ENCODE results near the gene GNA15. TPM values are rescaled to one million over a fixed set of nuclear protein-coding genes. Genes with fewer than 3 reads are reported as not detected.

Gene GNA15
- total and polyA plus RNA-seq, 2 of the 8 experiments (the other 6 are each of a cell fraction or from before 2014, with no cell fraction given), result 0.26 to 0.45 TPM

DNA sequence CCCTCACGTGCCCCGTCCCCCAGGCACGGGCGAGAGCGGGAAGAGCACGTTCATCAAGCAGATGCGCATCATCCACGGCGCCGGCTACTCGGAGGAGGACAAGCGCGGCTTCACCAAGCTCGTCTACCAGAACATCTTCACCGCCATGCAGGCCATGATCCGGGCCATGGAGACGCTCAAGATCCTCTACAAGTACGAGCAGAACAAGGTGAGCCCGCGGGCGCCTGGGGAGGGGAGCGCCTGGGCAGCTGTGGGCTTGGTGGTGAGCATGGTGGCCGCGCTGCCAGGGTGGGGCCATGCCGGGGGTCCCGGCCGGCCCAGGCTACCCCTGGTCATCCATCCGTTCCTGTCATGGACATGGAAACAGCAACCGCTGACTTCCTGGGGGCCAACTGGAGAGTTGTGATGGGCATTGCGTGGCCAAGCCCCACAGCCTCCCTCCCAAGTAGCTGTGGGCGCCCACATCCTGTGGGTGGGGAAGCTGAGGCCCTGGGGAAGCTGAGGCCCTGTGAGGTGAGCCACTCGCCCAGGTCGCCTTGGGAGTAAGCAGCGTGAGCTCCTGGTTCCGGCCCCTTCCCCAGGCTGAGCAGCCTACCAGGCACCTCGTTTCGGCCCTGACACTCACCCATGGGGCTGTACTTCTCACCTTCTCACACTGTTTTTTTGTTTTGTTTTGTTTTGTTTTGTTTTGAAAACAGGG, 25.6 kb upstream of the GNA15 start:
- ChIA-PET POLR2A (ENCODE audit: partially characterized antibody) (no interaction called here), CTCF (ENCODE audit: partially characterized antibody) (interaction anchor here (0.7 to 20.0 kb wide), 13 partner anchors 10 to 151 kb away, joined by 3 to 339 read pairs (median 7); no protein-coding TSS in a partner anchor)
- Histone ChIP-seq H3K56ac (replicated peaks; ENCODE audit: insufficient read length, low read depth, low read length) (no peak overlapping the region), H2BK5ac (ENCODE audit: low read depth, low read length) (peak overlapping the region; percentile 35; the same call in 1 of the 2 replicates), H4K5ac (ENCODE audit: insufficient read length, low read depth, low read length) (no peak overlapping the region), H3K4me2 (ENCODE audit: insufficient read depth in 1 of 2, low read depth in 2 of 2, low read length in 2 of 2) (no peak overlapping the region), H3K18ac (ENCODE audit: extremely low read depth, low read length) (no peak overlapping the region), H3K4me1 (replicated peaks in 1 of 4; ENCODE audit: control insufficient read depth in 3 of 4, insufficient read depth in 4 of 4, low read length in 3 of 4) (peaks cover 0 to 5% (median 2%) of the 10 kb centered on the region in 4 experiments; a peak in 5 of 7 replicates), H3K14ac (ENCODE audit: insufficient read length) (no peak overlapping the region), H2BK15ac (ENCODE audit: low read length) (no peak overlapping the region), H3K27me3 (replicated peaks in 1 of 4; ENCODE audit: control insufficient read depth in 3 of 4, extremely low read depth in 1 of 4, insufficient read depth in 3 of 4, low read length in 3 of 4) (peaks cover 0 to 2% (median 0%) of the 10 kb centered on the region in 4 experiments; a peak in 1 of 7 replicates), H3K23me2 (ENCODE audit: low read depth, low read length) (no peaks in the 10 kb centered on the region), H4K20me1 (replicated peaks in 1 of 2; ENCODE audit: control insufficient read depth in 1 of 2, insufficient read depth in 2 of 2, low read length in 2 of 2) (peaks cover 4 to 13% of the 10 kb centered on the region in 2 experiments), H3K4ac (replicated peaks; ENCODE audit: insufficient read length, low read depth, low read length) (no peak overlapping the region), H2BK120ac (replicated peaks; ENCODE audit: low read depth, low read length) (no peak overlapping the region), H3K36me3 (ENCODE audit: control insufficient read depth in 2 of 4, insufficient read depth in 4 of 4, low read length in 3 of 4) (no peaks in the 10 kb centered on the region), H3K79me2 (ENCODE audit: control insufficient read depth in 1 of 2, insufficient read depth in 2 of 2, low read length in 2 of 2) (peaks cover 0 to 32% of the 10 kb centered on the region in 2 experiments; a peak in 3 of 4 replicates), H3K23ac (ENCODE audit: insufficient read length) (no peak overlapping the region), H2BK12ac (ENCODE audit: low read depth, low read length) (no peak overlapping the region), H3K27ac (ENCODE audit: low read depth, low read length) (no peak overlapping the region), H4K8ac (ENCODE audit: extremely low read depth, insufficient read depth, low read length) (0 out of 2 replicates have a peak overlapping the region, but pooled peaks have one; percentile 4), H3K4me3 (ENCODE audit: extremely low read depth in 1 of 4, insufficient read depth in 2 of 4, low read depth in 3 of 4, low read length in 4 of 4) (no peak overlapping the region), H3K9me3 (ENCODE audit: insufficient read depth in 2 of 2, low read depth in 1 of 2, low read length in 1 of 2) (no peaks in the 10 kb centered on the region), H2BK20ac (ENCODE audit: low read length) (no peak overlapping the region), H4K91ac (replicated peaks; ENCODE audit: insufficient read length, low read length) (no peak overlapping the region), H3K9ac (replicated peaks in 1 of 4; ENCODE audit: extremely low read depth in 1 of 4, low read depth in 3 of 4, low read length in 3 of 4) (no peak overlapping the region), H3K79me1 (ENCODE audit: low read depth, low read length) (peaks cover 8% of the 10 kb centered on the region; the same call in 1 of the 2 replicates), H2AK5ac (ENCODE audit: low read depth, low read length) (no peak overlapping the region), H2AFZ (ENCODE audit: low read length) (no peak overlapping the region)
- TF ChIP-seq TEAD4 (IDR thresholded peaks at IDR 0.05; ENCODE audit: low read depth, low read length), result no peak
- TF ChIP-seq RNF2 (IDR thresholded peaks at IDR 0.05; ENCODE audit: borderline replicate concordance, low read depth, low read length, missing control alignments, poor library complexity, severe bottlenecking), result no peak
- no peak for TF ChIP-seq FOSL1 (IDR thresholded peaks at IDR 0.05; ENCODE audit: insufficient read depth, low read depth, low read length)
- no peak for TF ChIP-seq ZNF274 (IDR thresholded peaks at IDR 0.05; ENCODE audit: borderline replicate concordance, extremely low read depth, low read length)
- 92% methylated on average over 34 of the region's 37 CpGs; no CpG with 5 or more reads in 1 of the 2 experiments for WGBS, 2 experiments (ENCODE audit: extremely low coverage in 1 of 2, insufficient coverage in 1 of 2, insufficient read length in 1 of 2, insufficient replicate concordance in 2 of 2, low coverage in 1 of 2, low lambda C conversion rate in 2 of 2, missing lambda C conversion rate in 1 of 2)
- no peak for FAIRE-seq
- DNase-seq (ENCODE audit: low read depth in 1 of 2, low spot score in 2 of 2), result no peak
